ENCODE measurements around the gene TDP1.

The TDP1 gene

DNA sequence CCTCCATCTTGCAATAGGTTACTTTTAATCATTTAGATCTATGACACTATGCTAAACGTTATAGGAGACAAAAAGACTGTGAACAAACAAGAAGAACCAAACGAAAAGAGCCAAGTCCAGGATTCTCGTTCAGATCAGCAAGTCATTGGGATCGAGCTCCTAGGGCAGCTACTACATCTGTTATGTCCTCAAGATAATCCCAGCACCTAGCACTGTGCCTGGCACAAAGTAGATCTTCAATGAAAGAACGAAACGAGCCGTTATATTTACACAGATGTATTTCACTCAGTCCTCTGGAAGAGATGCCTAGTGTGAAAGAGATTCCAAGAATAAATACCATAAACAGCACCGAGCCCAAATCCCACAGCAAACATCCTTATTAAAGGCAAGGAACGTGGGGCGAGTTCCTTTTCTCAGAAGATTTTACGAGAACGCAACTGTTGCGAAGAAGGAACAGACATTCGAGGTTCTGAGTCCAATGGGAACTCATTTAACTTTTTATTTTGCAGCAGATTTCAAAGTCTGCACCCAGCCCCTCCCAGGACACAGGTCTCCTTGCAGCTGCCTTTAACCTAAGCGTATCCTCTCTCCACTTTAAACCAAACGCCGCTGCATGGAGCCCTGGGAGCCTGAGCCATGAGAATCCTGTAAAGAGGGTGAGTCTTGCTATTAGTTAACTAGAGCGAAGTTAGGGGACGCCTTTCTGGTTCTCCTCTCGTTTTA lies 544 bp upstream of the TDP1 start:
- no peak for DNase-seq (ENCODE audit: low read depth)
- TF ChIP-seq, protein P1, sequence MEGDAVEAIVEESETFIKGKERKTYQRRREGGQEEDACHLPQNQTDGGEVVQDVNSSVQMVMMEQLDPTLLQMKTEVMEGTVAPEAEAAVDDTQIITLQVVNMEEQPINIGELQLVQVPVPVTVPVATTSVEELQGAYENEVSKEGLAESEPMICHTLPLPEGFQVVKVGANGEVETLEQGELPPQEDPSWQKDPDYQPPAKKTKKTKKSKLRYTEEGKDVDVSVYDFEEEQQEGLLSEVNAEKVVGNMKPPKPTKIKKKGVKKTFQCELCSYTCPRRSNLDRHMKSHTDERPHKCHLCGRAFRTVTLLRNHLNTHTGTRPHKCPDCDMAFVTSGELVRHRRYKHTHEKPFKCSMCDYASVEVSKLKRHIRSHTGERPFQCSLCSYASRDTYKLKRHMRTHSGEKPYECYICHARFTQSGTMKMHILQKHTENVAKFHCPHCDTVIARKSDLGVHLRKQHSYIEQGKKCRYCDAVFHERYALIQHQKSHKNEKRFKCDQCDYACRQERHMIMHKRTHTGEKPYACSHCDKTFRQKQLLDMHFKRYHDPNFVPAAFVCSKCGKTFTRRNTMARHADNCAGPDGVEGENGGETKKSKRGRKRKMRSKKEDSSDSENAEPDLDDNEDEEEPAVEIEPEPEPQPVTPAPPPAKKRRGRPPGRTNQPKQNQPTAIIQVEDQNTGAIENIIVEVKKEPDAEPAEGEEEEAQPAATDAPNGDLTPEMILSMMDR (conservative IDR thresholded peaks at IDR 0.05; ENCODE audit: low read depth, low read length), result no peak
- peak overlapping the region; percentile 71 for H3K4me3 ChIP-seq (ENCODE audit: low read depth, low read length)

DNA sequence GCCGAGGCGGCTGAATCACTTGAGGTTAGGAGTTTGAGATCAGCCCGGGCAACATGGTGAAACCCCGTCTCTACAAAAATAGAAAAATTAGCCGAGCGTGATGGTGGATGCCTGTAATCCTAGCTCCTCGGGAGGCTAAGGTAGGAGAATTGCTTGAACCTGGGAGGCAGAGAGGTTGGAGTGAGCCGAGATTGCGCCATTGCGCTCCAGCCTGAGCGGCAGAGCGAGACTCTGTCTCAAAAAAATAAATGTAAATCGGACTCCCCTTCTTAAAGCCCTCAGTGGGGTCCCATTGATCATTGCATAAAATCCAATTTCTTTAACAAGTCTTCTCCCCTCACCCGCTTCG lies 908 bp downstream of the TDP1 start:
- DNase-seq (ENCODE audit: low read depth), result no peak
- peak overlapping the region; percentile 71 for H3K4me3 ChIP-seq (ENCODE audit: low read depth, low read length)
- TF ChIP-seq, protein P1 (conservative IDR thresholded peaks at IDR 0.05; ENCODE audit: low read depth, low read length), result no peak

DNA sequence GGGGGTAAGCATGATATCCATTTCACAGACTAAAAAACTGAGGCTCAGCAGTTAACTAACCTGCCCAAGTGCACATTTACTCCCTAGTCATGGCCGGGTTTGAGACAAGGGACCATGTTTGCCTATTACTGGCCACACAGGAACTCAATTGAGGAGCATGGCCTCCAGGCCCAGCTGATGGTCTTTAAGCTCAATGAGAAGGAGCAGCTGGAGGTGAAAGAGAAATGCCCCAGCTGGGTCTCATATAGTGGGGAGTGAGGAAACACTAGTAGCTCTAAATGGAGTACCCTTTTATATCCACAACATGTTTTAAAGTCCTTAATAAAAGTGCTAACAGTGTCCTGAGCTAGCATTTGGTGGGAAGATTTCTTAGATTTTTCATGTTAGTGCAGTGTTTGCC lies 1.6 kb downstream of the TDP1 start:
- H3K4me3 ChIP-seq (ENCODE audit: low read depth, low read length), result no peak overlapping the region
- DNase-seq (ENCODE audit: low read depth), result no peak
- TF ChIP-seq, protein P1 (conservative IDR thresholded peaks at IDR 0.05; ENCODE audit: low read depth, low read length), result no peak

DNA sequence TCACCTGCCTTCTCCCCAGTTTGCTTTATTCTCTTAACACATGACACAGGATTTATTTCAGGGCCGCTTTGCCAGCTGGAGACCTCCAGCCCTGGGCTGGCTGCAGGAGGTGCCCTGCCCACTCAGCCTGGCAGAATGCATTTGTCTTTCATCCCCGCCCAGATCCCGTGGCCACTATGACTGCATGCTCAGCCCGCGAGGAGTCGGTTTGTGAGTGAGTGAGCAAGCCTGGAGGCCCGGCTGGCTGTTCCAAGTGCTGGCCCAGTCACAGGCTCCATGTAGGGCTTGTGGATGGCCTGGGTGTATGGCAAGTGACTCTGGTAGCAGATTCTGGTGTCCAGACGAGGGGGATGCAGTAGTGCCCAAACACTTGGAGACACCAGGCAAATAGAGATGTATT lies 2.1 kb downstream of the TDP1 start:
- DNase-seq (ENCODE audit: low read depth), result no peak
- TF ChIP-seq, protein P1 (conservative IDR thresholded peaks at IDR 0.05; ENCODE audit: low read depth, low read length), result no peak
- H3K4me3 ChIP-seq (ENCODE audit: low read depth, low read length), result no peak overlapping the region

DNA sequence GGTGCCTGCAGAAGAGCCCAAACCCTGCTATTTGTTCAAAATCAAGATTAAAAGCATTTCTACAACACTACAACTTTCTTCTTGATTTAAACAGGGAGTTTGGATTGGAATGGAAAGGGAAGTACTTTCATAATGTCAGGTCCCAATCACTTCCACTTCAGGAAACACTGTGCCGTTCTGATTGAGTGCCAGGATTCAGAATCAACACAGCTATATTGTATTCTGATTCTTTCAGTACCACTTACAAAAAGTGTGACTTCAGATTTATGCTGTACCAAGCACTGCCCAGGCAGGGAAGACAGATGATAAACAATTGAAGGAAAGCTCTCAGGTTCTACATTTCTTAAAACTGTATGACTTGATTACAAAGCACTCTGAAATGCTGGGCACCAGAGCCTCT lies 3.2 kb downstream of the TDP1 start:
- TF ChIP-seq, protein P1 (conservative IDR thresholded peaks at IDR 0.05; ENCODE audit: low read depth, low read length), result no peak
- no peak overlapping the region for H3K4me3 ChIP-seq (ENCODE audit: low read depth, low read length)
- no peak for DNase-seq (ENCODE audit: low read depth)

DNA sequence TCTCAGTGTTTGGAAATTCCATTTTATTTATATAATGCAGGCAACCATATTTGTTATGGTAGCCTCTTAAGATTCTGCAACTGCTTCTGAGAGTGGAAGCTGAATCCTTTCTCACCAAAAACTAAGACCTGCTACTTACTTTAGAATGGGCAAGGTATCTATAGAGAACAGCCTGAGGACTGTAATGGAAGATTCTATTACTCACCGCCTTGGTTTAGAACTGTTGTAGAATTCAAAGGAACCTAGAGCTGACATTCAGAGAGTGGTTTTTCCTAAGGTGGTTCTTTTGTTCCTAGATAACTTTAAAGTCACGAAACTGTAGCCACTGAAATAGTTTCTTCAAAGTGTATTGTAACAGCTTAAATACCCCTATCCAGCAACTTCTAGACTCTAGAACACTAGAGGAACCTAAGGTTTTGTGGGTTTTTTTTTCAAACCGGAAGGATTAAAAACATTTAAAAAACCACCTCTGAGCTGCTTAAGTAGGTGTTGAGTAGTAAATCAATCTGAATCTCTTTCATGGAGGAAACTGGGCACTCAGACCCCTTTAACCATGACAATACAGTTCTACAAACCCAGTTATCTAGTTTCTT lies 4.2 kb downstream of the TDP1 start:
- TF ChIP-seq, protein P1 (conservative IDR thresholded peaks at IDR 0.05; ENCODE audit: low read depth, low read length), result no peak
- DNase-seq (ENCODE audit: low read depth), result no peak
- no peak overlapping the region for H3K4me3 ChIP-seq (ENCODE audit: low read depth, low read length)

DNA sequence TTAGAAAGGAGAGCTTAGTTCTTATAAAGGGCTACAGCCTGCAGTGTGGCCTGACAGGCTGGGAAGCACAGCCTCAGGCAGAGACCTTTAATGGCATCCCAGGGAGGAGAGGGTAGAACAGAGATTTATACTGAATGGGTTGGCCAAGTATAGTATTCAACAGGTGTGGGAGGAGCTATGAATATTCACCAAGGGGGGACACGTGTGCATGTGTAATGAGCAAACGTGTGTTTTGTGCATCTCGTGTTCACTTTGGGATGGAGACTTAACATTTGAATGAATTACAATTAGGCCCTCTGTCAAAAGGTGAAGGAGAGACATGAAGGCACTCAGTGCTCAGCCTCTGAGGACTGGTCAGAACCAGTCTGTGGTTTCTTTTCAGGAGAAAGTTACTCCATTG lies 5.2 kb downstream of the TDP1 start:
- TF ChIP-seq, protein P1 (conservative IDR thresholded peaks at IDR 0.05; ENCODE audit: low read depth, low read length), result no peak
- no peak overlapping the region for H3K4me3 ChIP-seq (ENCODE audit: low read depth, low read length)
- DNase-seq (ENCODE audit: low read depth), result no peak
